Measurements from ENCODE around the gene UBE2D1. TPM values are rescaled to one million over a fixed set of nuclear protein-coding genes. Genes with fewer than 3 reads are reported as not detected.

The UBE2D1 gene
- total RNA-seq, result 9.2 and 15.9 TPM in 2 replicates

GRCh38 chr10:58334817-58335305, at the start of gene UBE2D1:
UBE2D1 (plus strand) TSS chr10:58335006; CDS start chr10:58335202, 196 bp downstream.

GRCh38 chr10:58384999-58385783, 50.4 kb downstream of the UBE2D1 start, which contains the start of gene TFAM:
TFAM (plus strand) TSS chr10:58385410; CDS start chr10:58385548, 138 bp downstream.

Other genes with a start within 250 kb of the UBE2D1 start
- gene IPMK, start 67.1 kb upstream of the UBE2D1 start, total RNA-seq, result 2.8 and 5.9 TPM in 2 replicates
- gene CISD1, start 65.8 kb upstream of the UBE2D1 start, total RNA-seq, result 15.5 and 20.0 TPM in 2 replicates
- 17.5 and 21.6 TPM in 2 replicates for gene TFAM, start 50.4 kb downstream of the UBE2D1 start, total RNA-seq
- 29.8 and 50.1 TPM in 2 replicates for gene BICC1, start 177.9 kb downstream of the UBE2D1 start, total RNA-seq

Data from placental pericyte (primary cell).